Endothelial cell of umbilical vein (primary cell): ENCODE measurements around the gene FGD3.

Experiments used
- CTCF ChIP-seq, 2 donors: IDR thresholded peaks; 1 replicate in 1 of 2; 2 replicates in 1 of 2; pipeline ENCODE4 v1.5.1; 2011; ENCODE audit warnings: low read length in 2 of 2, mild to moderate bottlenecking in 2 of 2, moderate library complexity in 2 of 2, control low read depth in 1 of 2, inconsistent platforms in 1 of 2, low read depth in 1 of 2; ENCODE audit not compliant: insufficient read depth in 1 of 2; ENCODE audit errors: extremely low read depth in 1 of 2
- EZH2 ChIP-seq: IDR thresholded peaks from 2 replicates; pipeline ENCODE4 v1.6.1; 2012; ENCODE audit warnings: borderline replicate concordance, low read depth, mild to moderate bottlenecking, moderate library complexity, low read length, inconsistent platforms; ENCODE audit not compliant: severe bottlenecking
- FOS ChIP-seq: IDR thresholded peaks from 2 replicates; pipeline ENCODE4 v1.6.1; 2011; ENCODE audit warnings: mild to moderate bottlenecking, low read length, moderate library complexity, borderline replicate concordance; ENCODE audit not compliant: insufficient read depth
- JUN ChIP-seq: IDR thresholded peaks from 2 replicates; pipeline ENCODE4 v1.6.1; 2011; ENCODE audit warnings: borderline replicate concordance, low read depth; ENCODE audit not compliant: insufficient read length, insufficient read depth
- POLR2A ChIP-seq: IDR thresholded peaks from 2 replicates; pipeline ENCODE4 v1.6.1; 2012; ENCODE audit warnings: low read depth, mild to moderate bottlenecking, control low read depth, low read length
- POLR2AphosphoS5 ChIP-seq: IDR thresholded peaks from 2 replicates; pipeline ENCODE4 v1.6.1; 2012; ENCODE audit warnings: low read depth, mild to moderate bottlenecking, control low read depth, low read length, moderate library complexity; ENCODE audit not compliant: insufficient read depth
- TF ChIP-seq, protein P1 (sequence below): IDR thresholded peaks from 2 replicates; pipeline ENCODE4 v1.6.1; 2011; ENCODE audit not compliant: insufficient read depth, insufficient read length

DNA sequence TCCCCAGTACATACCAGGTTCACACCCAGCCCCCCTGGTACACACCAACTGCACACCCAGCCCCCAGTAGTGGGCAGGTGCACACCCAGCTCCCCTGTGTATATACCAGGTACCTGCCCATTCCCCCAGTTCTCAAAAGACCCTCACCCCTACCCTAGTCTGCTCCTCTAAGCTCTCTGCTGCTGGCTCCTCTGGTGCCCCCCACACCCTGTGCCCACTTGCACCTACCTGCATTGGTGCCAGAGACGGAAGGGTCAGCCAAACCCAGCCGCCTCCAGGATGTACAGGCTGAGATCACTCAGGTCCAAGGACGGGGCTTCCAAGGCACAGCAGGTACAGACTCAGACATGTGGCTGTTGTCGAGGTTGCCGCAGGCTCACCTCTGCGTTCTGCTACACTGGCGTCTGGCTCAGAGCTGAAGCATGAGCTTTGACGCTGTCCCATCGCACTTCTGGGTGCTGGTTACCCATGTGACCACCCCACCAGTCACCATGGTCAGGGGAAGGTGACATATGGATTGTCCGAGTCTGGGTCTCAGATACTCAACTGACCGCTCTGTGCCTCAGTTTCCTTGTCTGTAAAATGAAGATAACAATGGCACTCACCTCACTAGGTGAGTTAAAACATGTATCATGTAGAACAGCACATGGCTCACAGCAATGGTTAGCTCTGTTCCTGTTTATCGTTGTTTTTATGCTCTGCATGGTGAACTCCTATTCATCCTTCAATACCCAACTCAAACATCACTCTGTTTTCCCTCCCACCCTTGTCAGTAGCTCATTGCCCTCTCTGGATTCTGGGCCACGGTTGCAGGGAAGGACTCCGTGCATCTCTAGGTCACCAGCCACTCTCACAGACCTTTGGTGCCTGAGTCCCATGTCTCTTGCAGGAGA, 65.9 kb downstream of the FGD3 start:
- TF ChIP-seq CTCF (IDR thresholded peaks at IDR 0.05; ENCODE audit: extremely low read depth in 1 of 2, insufficient read depth in 1 of 2, low read depth in 1 of 2, low read length in 2 of 2) (no peak), POLR2A (no peak), POLR2AphosphoS5 (no peak), JUN (no peak), EZH2 (no peak), FOS (no peak)
- TF ChIP-seq, protein P1, sequence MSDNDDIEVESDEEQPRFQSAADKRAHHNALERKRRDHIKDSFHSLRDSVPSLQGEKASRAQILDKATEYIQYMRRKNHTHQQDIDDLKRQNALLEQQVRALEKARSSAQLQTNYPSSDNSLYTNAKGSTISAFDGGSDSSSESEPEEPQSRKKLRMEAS, result no peak
